ENCODE measurements around the gene PPP6R1.

Gene PPP6R1

GRCh38 chr19:55252760-55253663 is 5.8 kb downstream of the PPP6R1 start:
- H3K9ac ChIP-seq (ENCODE audit: low read depth, low read length) = no peak overlapping the region
- H3K4me3 ChIP-seq (ENCODE audit: low read depth, low read length) = no peak overlapping the region
- peaks cover 6% of the 10 kb centered on the region for H3K4me1 ChIP-seq (ENCODE audit: control insufficient read depth, insufficient read depth, low read length)
- H3K9me3 ChIP-seq (ENCODE audit: control insufficient read depth, insufficient read depth, low read length) = no peaks in the 10 kb centered on the region
- no peaks in the 10 kb centered on the region for H3K36me3 ChIP-seq (ENCODE audit: control insufficient read depth, insufficient read depth, low read length)
- no peaks in the 10 kb centered on the region for H3K27me3 ChIP-seq (ENCODE audit: control insufficient read depth, insufficient read depth, low read length)

- H3K9me3 ChIP-seq (ENCODE audit: control insufficient read depth, insufficient read depth, low read length) = no peaks in the 10 kb centered on the region
- H3K4me1 ChIP-seq (ENCODE audit: control insufficient read depth, insufficient read depth, low read length) = peaks cover 3% of the 10 kb centered on the region
- H3K4me3 ChIP-seq (ENCODE audit: low read depth, low read length) = no peak overlapping the region
- no peak overlapping the region for H3K9ac ChIP-seq (ENCODE audit: low read depth, low read length)
- H3K27me3 ChIP-seq (ENCODE audit: control insufficient read depth, insufficient read depth, low read length) = no peaks in the 10 kb centered on the region
- H3K36me3 ChIP-seq (ENCODE audit: control insufficient read depth, insufficient read depth, low read length) = peaks cover 6% of the 10 kb centered on the region
These were observed 7.3 kb downstream of the PPP6R1 start for GRCh38 chr19:55251341-55252081.

- no peak overlapping the region for H3K9ac ChIP-seq (ENCODE audit: low read depth, low read length)
These were observed 8.4 kb downstream of the PPP6R1 start for GRCh38 chr19:55250262-55251036.

GRCh38 chr19:55249841-55250240 is 9.0 kb downstream of the PPP6R1 start:
- Histone ChIP-seq H3K4me3 (ENCODE audit: low read depth, low read length) (no peak overlapping the region), H3K4me1 (ENCODE audit: control insufficient read depth, insufficient read depth, low read length) (peaks cover 3% of the 10 kb centered on the region), H3K9ac (ENCODE audit: low read depth, low read length) (no peak overlapping the region), H3K9me3 (ENCODE audit: control insufficient read depth, insufficient read depth, low read length) (no peaks in the 10 kb centered on the region), H3K27me3 (ENCODE audit: control insufficient read depth, insufficient read depth, low read length) (no peaks in the 10 kb centered on the region), H3K36me3 (ENCODE audit: control insufficient read depth, insufficient read depth, low read length) (peaks cover 20% of the 10 kb centered on the region)

More at GRCh38 chr19:55250262-55251036, 8.4 kb downstream of the PPP6R1 start:
- Histone ChIP-seq H3K4me1 (ENCODE audit: control insufficient read depth, insufficient read depth, low read length) (peaks cover 3% of the 10 kb centered on the region), H3K36me3 (ENCODE audit: control insufficient read depth, insufficient read depth, low read length) (peaks cover 14% of the 10 kb centered on the region), H3K27me3 (ENCODE audit: control insufficient read depth, insufficient read depth, low read length) (no peaks in the 10 kb centered on the region), H3K9me3 (ENCODE audit: control insufficient read depth, insufficient read depth, low read length) (no peaks in the 10 kb centered on the region), H3K4me3 (ENCODE audit: low read depth, low read length) (no peak overlapping the region)

- Histone ChIP-seq H3K9ac (ENCODE audit: low read depth, low read length) (no peak overlapping the region), H3K4me3 (ENCODE audit: low read depth, low read length) (no peak overlapping the region), H3K36me3 (ENCODE audit: control insufficient read depth, insufficient read depth, low read length) (peaks cover 28% of the 10 kb centered on the region), H3K4me1 (ENCODE audit: control insufficient read depth, insufficient read depth, low read length) (peaks cover 3% of the 10 kb centered on the region), H3K27me3 (ENCODE audit: control insufficient read depth, insufficient read depth, low read length) (no peaks in the 10 kb centered on the region), H3K9me3 (ENCODE audit: control insufficient read depth, insufficient read depth, low read length) (no peaks in the 10 kb centered on the region)
These were observed 10.1 kb downstream of the PPP6R1 start for GRCh38 chr19:55248704-55249103.

GRCh38 chr19:55248166-55248675 is 10.6 kb downstream of the PPP6R1 start:
- peaks cover 28% of the 10 kb centered on the region for H3K36me3 ChIP-seq (ENCODE audit: control insufficient read depth, insufficient read depth, low read length)
- H3K27me3 ChIP-seq (ENCODE audit: control insufficient read depth, insufficient read depth, low read length) = no peaks in the 10 kb centered on the region
- no peaks in the 10 kb centered on the region for H3K4me1 ChIP-seq (ENCODE audit: control insufficient read depth, insufficient read depth, low read length)
- H3K4me3 ChIP-seq (ENCODE audit: low read depth, low read length) = no peak overlapping the region
- no peak overlapping the region for H3K9ac ChIP-seq (ENCODE audit: low read depth, low read length)
- no peaks in the 10 kb centered on the region for H3K9me3 ChIP-seq (ENCODE audit: control insufficient read depth, insufficient read depth, low read length)

GRCh38 chr19:55247621-55248099 is 11.2 kb downstream of the PPP6R1 start:
- H3K4me3 ChIP-seq (ENCODE audit: low read depth, low read length) = no peak overlapping the region
- H3K4me1 ChIP-seq (ENCODE audit: control insufficient read depth, insufficient read depth, low read length) = no peaks in the 10 kb centered on the region
- no peak overlapping the region for H3K9ac ChIP-seq (ENCODE audit: low read depth, low read length)
- H3K9me3 ChIP-seq (ENCODE audit: control insufficient read depth, insufficient read depth, low read length) = no peaks in the 10 kb centered on the region
- peaks cover 32% of the 10 kb centered on the region for H3K36me3 ChIP-seq (ENCODE audit: control insufficient read depth, insufficient read depth, low read length)
- no peaks in the 10 kb centered on the region for H3K27me3 ChIP-seq (ENCODE audit: control insufficient read depth, insufficient read depth, low read length)

GRCh38 chr19:55246462-55247451 is 12.1 kb downstream of the PPP6R1 start:
- H3K4me1 ChIP-seq (ENCODE audit: control insufficient read depth, insufficient read depth, low read length) = no peaks in the 10 kb centered on the region
- no peaks in the 10 kb centered on the region for H3K27me3 ChIP-seq (ENCODE audit: control insufficient read depth, insufficient read depth, low read length)
- H3K36me3 ChIP-seq (ENCODE audit: control insufficient read depth, insufficient read depth, low read length) = peaks cover 40% of the 10 kb centered on the region
- H3K9ac ChIP-seq (ENCODE audit: low read depth, low read length) = no peak overlapping the region
- H3K4me3 ChIP-seq (ENCODE audit: low read depth, low read length) = no peak overlapping the region
- H3K9me3 ChIP-seq (ENCODE audit: control insufficient read depth, insufficient read depth, low read length) = no peaks in the 10 kb centered on the region

GRCh38 chr19:55245236-55245904 is 13.4 kb downstream of the PPP6R1 start:
- no peaks in the 10 kb centered on the region for H3K27me3 ChIP-seq (ENCODE audit: control insufficient read depth, insufficient read depth, low read length)
- H3K36me3 ChIP-seq (ENCODE audit: control insufficient read depth, insufficient read depth, low read length) = peaks cover 51% of the 10 kb centered on the region
- H3K4me3 ChIP-seq (ENCODE audit: low read depth, low read length) = no peak overlapping the region
- H3K9ac ChIP-seq (ENCODE audit: low read depth, low read length) = no peak overlapping the region
- no peaks in the 10 kb centered on the region for H3K9me3 ChIP-seq (ENCODE audit: control insufficient read depth, insufficient read depth, low read length)
- no peaks in the 10 kb centered on the region for H3K4me1 ChIP-seq (ENCODE audit: control insufficient read depth, insufficient read depth, low read length)

GRCh38 chr19:55244004-55244680 is 14.7 kb downstream of the PPP6R1 start:
- Histone ChIP-seq H3K4me3 (ENCODE audit: low read depth, low read length) (no peak overlapping the region), H3K9ac (ENCODE audit: low read depth, low read length) (no peak overlapping the region), H3K4me1 (ENCODE audit: control insufficient read depth, insufficient read depth, low read length) (no peaks in the 10 kb centered on the region), H3K9me3 (ENCODE audit: control insufficient read depth, insufficient read depth, low read length) (no peaks in the 10 kb centered on the region), H3K36me3 (ENCODE audit: control insufficient read depth, insufficient read depth, low read length) (peaks cover 58% of the 10 kb centered on the region), H3K27me3 (ENCODE audit: control insufficient read depth, insufficient read depth, low read length) (no peaks in the 10 kb centered on the region)
